Activated CD4-positive, alpha-beta T cell treated with anti-CD3 and anti-CD28 coated beads, Interleukin-2, amount 50 U/mL, for 4 hours (primary cell): ENCODE results near the gene SYTL5.

Source experiments
- DNase-seq, 2 experiments: peaks; one replicate each; pipeline ENCODE4 v3.0.0-alpha.2; 2020

Gene SYTL5

DNA sequence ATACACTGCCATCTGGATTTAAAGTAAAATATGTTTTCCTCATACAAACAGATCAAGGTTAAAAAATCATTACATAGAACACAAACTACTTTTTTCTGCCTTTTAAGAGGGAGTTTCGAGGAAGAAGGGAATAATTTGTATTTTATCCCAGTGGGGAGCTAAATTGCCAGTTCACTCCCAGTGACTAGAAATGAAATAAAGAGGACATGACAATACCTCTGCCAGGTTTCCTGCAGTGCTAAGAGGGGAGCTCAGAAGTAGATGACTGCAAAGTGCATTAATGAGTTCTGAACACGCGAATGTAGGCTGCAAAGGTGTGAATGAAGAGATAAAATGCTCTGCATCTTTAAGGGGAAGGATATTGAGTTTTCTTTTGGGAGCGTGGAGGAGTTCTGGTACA, 144.6 kb downstream of the SYTL5 start:
- DNase-seq, result no peak

DNA sequence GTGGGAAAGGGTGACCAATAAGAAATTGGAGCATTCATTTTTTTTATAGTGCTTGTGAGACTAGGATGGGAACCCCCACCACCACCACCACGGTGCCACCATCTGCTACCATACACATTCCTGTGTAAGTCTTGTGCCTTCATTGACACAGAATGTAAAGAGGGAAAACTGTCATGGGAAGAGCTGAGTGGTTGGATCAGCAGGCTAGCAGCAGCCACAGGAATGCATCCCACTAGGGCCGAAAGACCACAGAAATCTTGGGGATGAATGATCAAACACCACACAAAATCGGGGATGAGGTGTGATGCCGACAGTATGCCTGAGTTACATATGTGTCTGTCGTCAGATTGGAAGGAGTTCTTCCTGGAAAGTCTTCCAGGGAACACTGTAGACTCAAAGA, 145.1 kb downstream of the SYTL5 start:
- DNase-seq, result no peak

GRCh38 chrX:38154340-38154739, 148.0 kb downstream of the SYTL5 start:
- no peak for DNase-seq

GRCh38 chrX:38154818-38155217, 148.5 kb downstream of the SYTL5 start:
- DNase-seq, result no peak

DNA sequence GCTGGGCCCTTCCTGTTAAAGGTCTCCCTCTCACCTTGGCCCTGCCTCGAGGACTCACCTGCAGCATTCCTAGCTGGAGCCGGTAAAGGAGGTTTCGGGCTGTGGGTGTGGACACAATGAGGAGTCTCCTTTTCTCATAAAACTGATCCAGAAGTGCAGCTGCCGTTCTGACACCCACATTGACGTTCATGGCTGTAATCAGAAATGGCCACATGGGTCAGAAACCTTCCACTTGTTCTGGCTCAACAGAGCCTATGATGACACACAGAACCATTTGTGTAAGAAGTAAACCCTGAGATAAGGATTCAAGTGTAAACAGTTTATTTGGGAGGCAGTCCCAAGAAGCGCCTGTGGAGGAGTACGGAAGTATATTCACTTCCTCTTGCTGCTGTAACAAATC, 150.5 kb downstream of the SYTL5 start:
- DNase-seq, result no peak

- no peak for DNase-seq
These were observed 156.8 kb downstream of the SYTL5 start for GRCh38 chrX:38163193-38163592.

DNA sequence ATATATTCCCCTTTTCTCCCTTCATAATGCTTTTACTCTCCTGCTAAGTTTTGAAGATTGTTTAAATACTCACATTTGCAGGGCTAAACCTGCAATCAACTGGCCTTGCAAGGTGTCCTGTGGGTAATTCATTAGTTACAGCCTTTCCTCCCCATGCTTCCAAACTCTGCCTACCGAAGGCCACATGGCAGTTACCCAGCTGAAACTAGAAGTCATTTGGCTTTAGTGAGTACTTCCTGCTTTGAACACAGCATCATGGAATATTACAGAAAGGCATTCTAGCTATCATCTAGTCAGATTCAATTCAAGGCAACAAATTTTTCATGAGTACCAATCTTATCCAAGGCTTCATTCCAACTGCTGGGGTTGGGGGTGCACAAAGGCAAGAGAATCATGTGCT, 158.7 kb downstream of the SYTL5 start:
- DNase-seq, result no peak

GRCh38 chrX:38166478-38167083, 160.2 kb downstream of the SYTL5 start:
- DNase-seq, result no peak

DNA sequence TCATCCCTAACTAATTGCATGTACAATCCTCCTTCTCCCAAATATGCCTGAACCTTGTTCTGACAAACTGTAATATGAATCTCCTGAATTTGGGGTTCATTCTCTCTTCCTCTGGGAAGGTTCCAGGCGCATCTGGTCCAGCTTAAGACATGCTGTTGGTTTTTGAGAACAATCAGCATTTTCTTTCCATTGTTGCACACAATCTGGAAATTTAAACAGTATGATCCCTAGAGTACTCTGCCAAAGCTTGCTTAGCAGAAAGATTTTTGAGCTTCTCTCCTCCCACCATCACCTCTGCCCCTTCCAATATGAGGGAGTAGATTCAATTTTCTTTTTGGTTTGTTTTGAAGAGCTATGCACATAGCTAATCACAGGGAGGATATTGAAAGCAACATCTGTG, 164.2 kb downstream of the SYTL5 start:
- no peak for DNase-seq

DNA sequence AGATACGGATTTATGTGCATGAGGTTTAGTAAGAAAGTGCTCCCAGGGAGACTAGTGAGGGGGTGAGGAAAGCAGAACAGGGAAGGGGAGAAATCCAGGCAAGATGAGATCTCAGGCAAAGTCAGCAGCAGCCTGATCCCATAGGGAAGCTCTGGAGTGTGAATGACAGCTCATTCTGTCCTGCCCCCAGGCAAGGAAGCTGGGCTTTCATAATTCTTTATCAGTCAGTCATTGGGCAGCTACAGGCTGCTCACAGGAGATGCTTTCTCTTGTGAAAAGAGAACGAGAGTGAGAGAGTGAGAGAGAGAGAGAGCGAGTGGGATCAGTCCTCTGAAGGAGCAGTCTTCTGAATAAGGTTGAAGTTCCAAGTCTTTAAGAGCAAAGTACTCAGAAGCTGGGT, 166.2 kb downstream of the SYTL5 start:
- DNase-seq, result no peak

- DNase-seq, result no peak
These were observed 168.8 kb downstream of the SYTL5 start for GRCh38 chrX:38175139-38175538.

GRCh38 chrX:38178396-38178795, 172.0 kb downstream of the SYTL5 start:
- no peak for DNase-seq
